ENCODE results near the gene ASAH2. TPM values are rescaled to one million over a fixed set of nuclear protein-coding genes. Genes with fewer than 3 reads are reported as not detected.

The ASAH2 gene
- total and polyA plus RNA-seq, 4 donors, result 0.75 to 3.0 (median 1.0) TPM

- peak; percentile 74 for DNase-seq (ENCODE audit: low spot score)
- no peaks in the 10 kb centered on the region for H3K9me3 ChIP-seq (ENCODE audit: control insufficient read depth in 4 of 4, low read length in 3 of 4)
- no peaks in the 10 kb centered on the region for H3K36me3 ChIP-seq (ENCODE audit: control insufficient read depth in 4 of 4, insufficient read depth in 3 of 4, low read depth in 1 of 4, low read length in 3 of 4)
- H3K4me3 ChIP-seq (ENCODE audit: low read depth in 1 of 3, low read length in 3 of 3), result no peak overlapping the region
- peaks cover 0 to 15% (median 11%) of the 10 kb centered on the region in 4 donors for H3K4me1 ChIP-seq (ENCODE audit: control insufficient read depth in 4 of 4, insufficient read depth in 4 of 4, low read length in 3 of 4)
- no peak overlapping the region for H3K27ac ChIP-seq (ENCODE audit: low read depth in 1 of 2, low read length in 2 of 2)
- H3K27me3 ChIP-seq (ENCODE audit: control insufficient read depth in 4 of 4, insufficient read depth in 4 of 4, low read length in 3 of 4), result no peaks in the 10 kb centered on the region
- no peak overlapping the region for H3K9ac ChIP-seq (ENCODE audit: low read depth in 1 of 2, low read length in 2 of 2)
- 44% methylated on average over 3 of the region's 3 CpGs for WGBS
- TF ChIP-seq REST (IDR thresholded peaks at IDR 0.05) (no peak), RAD21 (IDR thresholded peaks at IDR 0.05) (peak; percentile 85 to 90), CTCF (IDR thresholded peaks at IDR 0.05; ENCODE audit: low read depth, low read length, missing input control) (peak; percentile 68)
These were observed 24.4 kb upstream of the ASAH2 start for GRCh38 chr10:50275650-50276235.

GRCh38 chr10:50272531-50272930 is 21.2 kb upstream of the ASAH2 start:
- H3K4me3 ChIP-seq (ENCODE audit: low read depth in 1 of 3, low read length in 3 of 3), result no peak overlapping the region
- H3K4me1 ChIP-seq (ENCODE audit: control insufficient read depth in 4 of 4, insufficient read depth in 4 of 4, low read length in 3 of 4), result no peaks in the 10 kb centered on the region
- no peak for DNase-seq (ENCODE audit: low spot score)
- H3K36me3 ChIP-seq (ENCODE audit: control insufficient read depth in 4 of 4, insufficient read depth in 3 of 4, low read depth in 1 of 4, low read length in 3 of 4), result no peaks in the 10 kb centered on the region
- 93% methylated on average over 7 of the region's 7 CpGs for WGBS
- H3K27ac ChIP-seq (ENCODE audit: low read depth in 1 of 2, low read length in 2 of 2), result no peak overlapping the region
- no peak overlapping the region for H3K9ac ChIP-seq (ENCODE audit: low read depth in 1 of 2, low read length in 2 of 2)
- TF ChIP-seq TAF1 (conservative IDR thresholded peaks at IDR 0.05), result no peak
- no peak for TF ChIP-seq JUND (IDR thresholded peaks at IDR 0.05)
- no peak for TF ChIP-seq RXRA (IDR thresholded peaks at IDR 0.05)
- no peak for TF ChIP-seq YY1 (IDR thresholded peaks at IDR 0.05)
- no peak for TF ChIP-seq CTCF (IDR thresholded peaks at IDR 0.05; ENCODE audit: low read depth, low read length, missing input control)
- TF ChIP-seq HNF4A (conservative IDR thresholded peaks at IDR 0.05), result no peak
- TF ChIP-seq FOXA1 (IDR thresholded peaks at IDR 0.05), result no peak
- TF ChIP-seq MAX (IDR thresholded peaks at IDR 0.05), result no peak
- no peak for TF ChIP-seq NR2F2 (IDR thresholded peaks at IDR 0.05)
- TF ChIP-seq FOXA2 (IDR thresholded peaks at IDR 0.05), result no peak
- no peaks in the 10 kb centered on the region for H3K27me3 ChIP-seq (ENCODE audit: control insufficient read depth in 4 of 4, insufficient read depth in 4 of 4, low read length in 3 of 4)
- H3K9me3 ChIP-seq (ENCODE audit: control insufficient read depth in 4 of 4, low read length in 3 of 4), result no peaks in the 10 kb centered on the region
